Colon (tissue), 2 donors: ENCODE results near the gene RXRB.

ENCODE experiments used
- FAIRE-seq: peaks from 2 replicates; lab custom pipeline; 2012; peaks lifted over from hg19 to GRCh38; lab: Jason Lieb, UNC
- donor health status: control.
- donor health status: control.

The RXRB gene

GRCh38 chr6:33197431-33198048 is 2.9 kb downstream of the RXRB start:
- FAIRE-seq = no peak

GRCh38 chr6:33195304-33196165 is 4.9 kb downstream of the RXRB start:
- no peak for FAIRE-seq

- FAIRE-seq = no peak
Measured at GRCh38 chr6:33194431-33194979, 6.0 kb downstream of the RXRB start.

GRCh38 chr6:33193619-33194018 is 6.8 kb downstream of the RXRB start:
- no peak for FAIRE-seq

- FAIRE-seq = no peak
Measured at GRCh38 chr6:33192671-33193602, 7.5 kb downstream of the RXRB start.

GRCh38 chr6:33192105-33192646 is 8.3 kb downstream of the RXRB start, which contains the start of gene COL11A2:
Gene COL11A2 (minus strand): TSS chr6:33192467. CDS start chr6:33192240, 227 bp downstream.
- FAIRE-seq = no peak

- FAIRE-seq = no peak
Measured at GRCh38 chr6:33191383-33192104, 8.9 kb downstream of the RXRB start.

- FAIRE-seq = no peak
Measured at GRCh38 chr6:33190504-33191107, 9.9 kb downstream of the RXRB start.

GRCh38 chr6:33189625-33190448 is 10.6 kb downstream of the RXRB start:
- no peak for FAIRE-seq

- FAIRE-seq = no peak
Measured at GRCh38 chr6:33189164-33189563, 11.3 kb downstream of the RXRB start.

- FAIRE-seq = no peak
Measured at GRCh38 chr6:33187809-33188208, 12.7 kb downstream of the RXRB start.

- no peak for FAIRE-seq
Measured at GRCh38 chr6:33185654-33186187, 14.7 kb downstream of the RXRB start.

GRCh38 chr6:33185190-33185589 is 15.3 kb downstream of the RXRB start:
- no peak for FAIRE-seq

- no peak for FAIRE-seq
Measured at GRCh38 chr6:33183071-33183683, 17.3 kb downstream of the RXRB start.

GRCh38 chr6:33181141-33181540 is 19.3 kb downstream of the RXRB start:
- no peak for FAIRE-seq

GRCh38 chr6:33178755-33179475 is 21.6 kb downstream of the RXRB start:
- no peak for FAIRE-seq

GRCh38 chr6:33177552-33178446 is 22.7 kb downstream of the RXRB start:
- FAIRE-seq = no peak
